Activated CD8-positive, alpha-beta memory T cell treated with anti-CD3 and anti-CD28 coated beads, Interleukin-2, amount 50 U/mL, for 24 hours (primary cell): ENCODE data around the gene FOXC1.

Experiments
- DNase-seq: peaks from one replicate; pipeline ENCODE4 v3.0.0-alpha.2; 2020; ENCODE audit errors: extremely low read depth

The FOXC1 gene

DNA sequence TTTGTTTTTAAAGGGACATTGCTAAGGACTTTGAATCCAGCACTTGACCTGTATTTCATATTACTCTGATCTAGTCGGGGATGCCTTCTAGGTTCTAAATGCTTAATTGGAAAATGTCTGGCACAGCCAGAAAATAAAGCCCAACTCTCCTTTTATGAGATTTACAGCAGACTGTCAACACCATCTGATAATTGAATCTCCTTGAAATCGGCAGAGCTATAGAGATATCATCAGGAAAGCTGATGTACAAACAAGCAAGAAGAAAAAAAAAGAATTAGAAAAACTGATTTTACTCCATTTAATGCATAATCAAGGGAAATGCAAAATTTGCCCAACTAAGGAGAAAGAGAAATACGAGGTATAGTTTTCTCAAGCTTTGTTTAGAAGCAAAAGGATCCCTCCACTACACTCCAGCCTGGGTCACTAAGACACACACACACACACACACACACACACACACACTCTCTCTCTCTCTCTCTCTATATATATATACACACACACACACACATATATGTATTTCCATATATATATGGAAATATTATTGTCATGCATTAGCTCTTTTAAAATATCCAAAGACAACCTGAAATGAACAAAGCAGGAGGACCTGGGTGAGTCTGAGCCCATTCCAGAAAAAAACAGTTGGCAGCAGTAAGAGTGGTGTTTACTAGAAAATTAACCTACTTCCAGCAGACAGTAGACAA, 9.5 kb upstream of the FOXC1 start:
- DNase-seq, result no peak

DNA sequence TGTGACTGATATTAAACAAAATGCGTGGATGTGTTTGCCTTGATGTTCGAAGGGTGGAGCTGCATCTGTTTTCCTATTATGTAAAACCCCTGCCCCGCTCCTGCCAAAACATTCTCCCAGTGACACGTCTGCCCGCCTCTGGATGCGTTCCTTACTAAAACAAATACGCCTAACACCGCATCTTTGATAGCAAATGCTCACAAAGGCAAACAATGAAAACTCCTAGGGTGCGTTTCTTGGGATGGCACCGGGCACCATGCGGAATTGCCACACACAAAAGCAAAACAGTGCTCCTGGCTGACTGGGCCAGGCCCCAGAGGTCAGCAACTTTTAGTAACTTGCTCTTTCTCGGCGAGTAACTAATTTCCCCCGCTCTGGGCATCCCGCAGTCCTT, 9.0 kb upstream of the FOXC1 start:
- DNase-seq, result no peak

DNA sequence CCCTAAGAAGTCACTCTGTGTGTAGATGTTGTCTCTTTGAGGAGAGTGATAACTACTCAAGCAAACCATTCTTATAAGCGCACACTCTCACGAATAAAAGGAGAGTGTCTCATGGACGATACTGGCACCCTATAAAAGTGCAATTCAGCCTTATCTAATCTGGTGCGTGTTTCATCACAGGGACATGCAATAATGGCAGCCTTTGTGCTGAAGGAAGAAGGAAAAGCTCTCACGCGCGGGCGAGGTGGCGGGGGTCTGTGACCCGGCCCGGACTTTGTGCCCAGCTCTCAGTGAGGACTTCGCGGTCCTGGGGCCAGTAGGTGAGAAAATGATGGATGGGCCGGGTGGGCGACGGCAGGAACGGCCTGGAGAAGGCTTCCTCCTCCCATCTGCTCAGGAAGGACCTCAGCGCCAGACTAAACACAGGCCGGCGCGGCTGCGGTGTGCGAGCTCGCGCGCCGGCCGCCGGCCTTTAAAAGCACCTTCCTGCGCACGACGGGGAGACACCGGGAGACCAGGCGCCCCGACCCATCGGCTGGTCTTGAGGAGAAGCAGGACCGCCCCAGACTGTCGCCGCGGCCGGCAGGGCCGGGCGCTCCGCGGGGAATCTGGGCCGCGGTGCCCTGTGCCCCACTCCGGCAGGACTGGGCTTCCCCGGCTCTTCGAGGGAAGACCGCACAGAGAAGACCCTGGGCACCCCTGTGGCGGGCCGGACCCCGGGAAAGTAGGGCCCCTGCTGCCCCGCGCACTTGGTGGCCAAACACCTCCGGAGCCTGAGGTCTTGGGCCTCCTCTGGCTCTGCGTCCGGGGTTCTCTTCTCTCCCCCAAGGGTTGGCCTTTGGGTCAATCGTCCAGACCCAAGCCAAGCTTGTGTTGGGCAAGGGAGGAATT, 8.3 kb upstream of the FOXC1 start:
- no peak for DNase-seq

DNA sequence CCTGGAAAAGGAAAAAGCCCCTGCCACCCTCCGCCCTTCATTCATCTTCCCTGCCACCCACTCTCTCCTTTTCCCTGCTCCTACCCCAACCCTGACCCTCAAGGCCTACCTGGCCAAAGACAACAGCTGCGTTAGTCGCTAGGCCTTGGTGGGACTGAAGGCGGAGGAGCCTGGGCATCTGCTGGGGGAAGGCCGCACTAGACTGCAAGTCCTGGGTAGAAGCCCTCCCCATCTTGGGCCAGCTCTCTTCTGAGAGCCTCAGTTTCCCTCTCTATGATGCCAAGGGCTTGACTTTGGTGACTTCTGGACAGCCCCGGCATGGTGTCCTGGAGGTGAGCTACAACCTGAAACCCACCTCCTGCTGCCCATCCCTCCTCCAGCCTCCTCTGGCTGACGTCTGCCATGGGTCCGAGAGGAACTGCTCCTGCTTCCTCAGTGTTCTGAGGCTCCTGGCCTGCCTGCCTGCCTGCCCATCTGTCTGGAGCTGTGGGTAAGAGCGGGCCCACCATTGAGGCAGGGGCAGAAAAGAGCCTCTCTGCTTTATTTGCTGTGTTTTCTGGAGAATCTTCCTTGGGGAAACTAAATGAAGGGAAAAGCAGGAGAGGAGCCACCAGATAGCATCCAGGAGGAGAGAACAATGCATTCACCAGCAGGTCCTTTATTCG, 7.5 kb upstream of the FOXC1 start:
- DNase-seq, result no peak

DNA sequence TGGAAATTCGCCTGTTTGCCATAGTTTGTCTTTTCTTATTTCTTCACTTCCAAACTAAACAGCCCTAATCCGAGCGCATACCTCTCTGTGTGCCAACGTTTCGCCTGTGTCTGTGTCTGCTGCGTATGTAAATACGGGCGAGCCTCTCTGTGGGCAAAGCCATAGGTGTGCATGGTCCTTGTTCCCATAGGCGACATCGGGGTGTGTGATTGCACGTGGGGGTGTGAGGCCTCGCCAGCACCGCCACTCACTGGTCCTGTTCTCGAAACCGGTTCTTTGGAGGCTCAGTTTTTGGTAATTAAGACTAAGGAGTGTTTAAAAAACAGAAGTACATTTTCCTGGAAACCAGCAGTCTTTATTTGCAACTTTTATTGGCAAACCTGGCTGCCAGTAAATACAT, 6.0 kb upstream of the FOXC1 start:
- DNase-seq, result no peak

DNA sequence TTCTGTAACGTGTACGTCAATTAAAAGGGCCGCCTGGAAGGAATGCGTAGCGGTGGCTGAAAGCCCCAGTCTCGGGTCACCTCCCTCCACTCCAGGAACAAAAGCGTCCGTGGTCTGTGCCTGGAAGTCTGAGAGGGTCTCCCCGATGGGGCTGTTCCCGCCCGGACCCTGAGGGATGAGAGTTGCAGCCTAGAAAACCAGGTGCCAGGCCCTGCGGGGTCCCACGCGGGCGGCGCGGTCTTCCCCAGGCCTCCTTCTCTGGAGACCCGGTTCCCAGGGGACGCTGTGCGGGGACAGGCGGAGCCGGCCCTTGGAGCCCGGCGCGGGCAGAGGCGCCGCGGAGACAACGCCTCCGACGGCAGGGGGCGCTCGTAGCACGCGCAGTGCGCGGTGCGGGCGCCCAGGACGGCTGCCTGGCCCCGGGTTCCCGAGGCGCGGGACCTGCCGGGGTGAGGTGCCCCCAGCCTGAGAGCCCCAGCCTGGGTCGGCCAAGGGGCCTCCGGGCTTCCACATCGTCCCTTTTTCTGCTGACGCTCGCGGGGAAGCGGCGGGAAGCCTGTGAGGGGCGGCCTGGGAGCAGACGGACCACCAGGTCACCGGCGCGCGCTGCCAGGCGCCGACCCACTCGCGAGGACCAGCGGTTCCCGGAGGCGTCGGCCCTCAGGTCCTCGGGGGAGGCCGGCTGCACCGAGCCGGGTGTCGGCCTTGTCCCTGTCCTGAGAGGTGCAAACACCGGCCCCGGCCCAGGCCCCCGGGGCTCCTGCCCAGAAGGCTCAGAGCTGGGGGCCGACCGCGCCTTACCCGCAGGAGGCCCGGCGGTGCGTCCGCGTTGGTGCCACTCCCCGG, 5.3 kb upstream of the FOXC1 start:
- DNase-seq, result no peak

DNA sequence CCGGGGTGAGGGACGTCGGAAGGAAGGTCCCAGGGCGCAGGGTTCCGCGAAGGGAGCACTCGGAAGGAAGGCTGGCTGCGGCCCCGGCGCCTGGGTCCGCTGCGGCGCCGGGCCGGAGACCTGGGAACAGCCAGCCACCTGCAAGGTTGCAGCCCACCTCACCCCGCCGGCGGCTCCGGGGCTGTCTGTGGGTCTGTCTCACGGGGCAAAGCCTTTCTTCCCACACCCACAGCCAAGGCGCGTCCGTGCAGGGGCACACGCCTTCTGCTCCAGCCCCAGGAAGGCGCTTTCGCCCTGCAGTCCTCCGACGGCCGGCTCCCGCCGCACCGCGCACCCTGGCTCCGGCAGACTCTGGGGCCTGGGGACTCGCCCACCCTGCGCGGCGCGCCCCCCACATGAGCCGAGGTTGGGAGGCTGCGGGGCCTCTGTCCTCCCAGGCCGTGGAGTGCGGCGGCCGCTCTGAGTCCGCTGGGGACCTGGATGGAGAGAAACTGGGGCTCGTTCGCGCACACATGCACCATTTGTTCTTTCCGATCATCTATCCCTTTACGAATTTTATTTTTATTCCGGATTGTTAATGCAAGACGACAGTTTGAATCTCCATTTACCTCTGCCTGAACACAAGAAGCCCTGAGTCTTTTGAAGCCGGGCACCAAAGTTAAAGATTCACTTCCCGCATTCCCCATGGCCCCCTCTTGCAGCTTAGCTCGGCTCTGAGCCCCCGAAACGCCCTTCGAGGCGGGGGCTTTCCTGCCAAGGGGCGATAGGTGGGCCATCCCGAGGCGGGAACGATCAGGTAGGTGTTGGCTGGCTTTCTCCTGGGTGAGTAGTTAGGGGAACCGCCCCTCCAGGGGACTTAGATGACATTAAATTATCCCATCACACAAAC, 4.5 kb upstream of the FOXC1 start:
- DNase-seq, result no peak

DNA sequence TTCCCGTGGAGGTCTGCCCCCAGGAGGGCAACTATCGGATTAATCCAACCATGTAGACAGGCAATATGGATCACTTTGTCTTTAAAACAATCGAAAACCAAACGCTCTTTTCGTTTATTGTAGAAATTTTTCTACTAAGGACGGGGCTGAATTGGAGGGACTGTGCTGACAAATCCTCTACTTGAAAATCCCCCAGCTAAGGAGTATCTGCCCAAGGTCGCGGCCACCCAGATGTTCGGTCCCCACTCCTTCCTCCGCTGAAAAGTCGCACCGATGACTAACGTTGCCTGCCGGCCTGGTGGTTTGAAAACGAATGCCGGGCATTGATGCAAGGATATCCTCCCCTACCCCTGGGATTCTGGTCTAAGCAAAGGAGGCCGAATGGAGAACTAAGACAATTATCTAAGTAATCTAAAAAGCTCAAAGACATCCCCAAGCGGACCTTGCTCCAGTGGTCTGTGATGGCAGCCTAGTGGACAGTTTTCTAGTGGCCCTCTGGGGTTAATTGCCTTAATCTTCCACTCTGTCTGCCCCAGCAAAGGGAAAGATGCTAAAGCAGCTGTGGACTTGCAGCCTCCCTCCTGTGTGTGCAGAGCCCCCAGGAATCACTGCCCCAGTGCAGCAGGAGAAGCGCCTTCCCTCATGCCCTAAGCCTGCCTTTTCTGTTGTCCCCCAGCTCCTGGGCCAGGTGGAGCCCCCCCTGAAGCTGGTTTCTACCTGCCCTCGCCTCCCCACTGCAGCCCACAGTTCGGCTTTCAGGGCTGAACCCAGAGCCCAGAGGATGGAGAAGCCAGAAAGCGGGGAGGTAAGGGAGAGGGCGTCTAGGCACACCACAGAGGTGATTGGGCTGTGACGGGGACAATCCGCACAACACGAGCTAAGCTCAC, 3.6 kb upstream of the FOXC1 start:
- no peak for DNase-seq

DNA sequence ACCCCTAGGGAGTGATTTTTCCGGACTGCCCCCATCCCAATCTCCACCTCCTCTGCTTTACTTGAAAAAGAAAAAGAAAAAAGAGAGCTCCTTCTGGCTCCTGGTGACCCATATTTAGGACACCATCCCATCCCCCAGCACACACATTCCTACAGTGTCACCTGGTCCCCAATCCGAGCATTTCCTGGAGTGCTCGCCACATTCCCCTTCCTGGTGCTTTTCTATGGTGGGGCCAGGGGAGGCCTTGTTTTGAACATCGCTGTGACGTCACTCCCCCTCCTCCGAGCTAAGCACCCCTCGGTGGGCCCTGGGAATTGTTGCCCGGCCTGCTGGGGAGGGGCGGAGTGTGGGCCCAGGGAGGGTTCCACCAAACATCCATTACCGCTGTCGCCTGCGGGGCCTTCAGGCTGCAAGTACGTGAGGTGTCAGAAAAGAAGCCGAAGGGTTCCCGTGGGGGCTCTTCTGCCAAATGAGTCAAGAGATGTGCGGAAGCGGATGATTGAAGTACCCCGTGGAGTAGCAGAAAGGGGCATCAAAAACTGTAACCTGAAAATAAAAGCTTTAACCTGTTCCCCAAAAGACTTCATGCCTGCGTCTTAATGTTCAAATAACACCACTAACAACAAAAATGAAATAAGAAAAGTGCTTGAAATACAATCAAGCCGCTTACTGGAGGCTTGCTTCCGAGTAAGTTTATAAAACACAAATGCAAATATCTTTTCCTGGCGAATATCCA, 2.8 kb upstream of the FOXC1 start:
- no peak for DNase-seq

DNA sequence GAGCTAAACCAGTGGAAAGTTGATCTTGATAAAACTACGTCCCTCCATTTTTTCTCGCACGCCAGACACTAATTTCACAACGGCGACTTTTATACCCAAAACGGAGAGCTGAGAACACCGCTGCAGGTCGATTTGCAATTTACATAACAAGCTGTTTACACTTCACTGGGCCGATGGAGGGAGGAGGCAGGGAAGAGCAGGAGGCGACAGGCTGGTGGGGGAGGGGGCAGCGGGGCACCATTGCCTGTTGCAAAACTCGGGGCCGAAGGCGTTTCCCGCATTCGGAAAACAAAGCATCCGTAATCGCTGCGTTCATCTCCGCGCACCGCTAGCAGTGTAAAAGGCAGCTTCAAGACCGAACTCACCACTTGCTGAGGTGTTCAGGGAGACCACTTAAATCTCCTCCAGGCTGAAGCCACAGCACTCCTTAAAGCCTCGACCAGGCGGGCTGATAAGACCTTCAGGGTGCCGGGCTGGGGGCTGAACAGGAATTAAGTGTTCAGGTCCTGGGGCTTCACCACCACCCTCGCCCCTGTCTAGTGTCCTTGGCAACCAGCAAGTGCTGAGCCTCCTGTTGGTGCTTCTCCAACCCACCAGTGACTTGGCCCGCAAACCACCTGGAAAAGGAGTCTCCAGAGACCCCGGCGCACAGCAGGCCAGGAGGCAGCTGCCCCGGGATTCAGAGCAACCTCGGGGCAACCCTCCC, 2.0 kb upstream of the FOXC1 start:
- DNase-seq, result no peak

DNA sequence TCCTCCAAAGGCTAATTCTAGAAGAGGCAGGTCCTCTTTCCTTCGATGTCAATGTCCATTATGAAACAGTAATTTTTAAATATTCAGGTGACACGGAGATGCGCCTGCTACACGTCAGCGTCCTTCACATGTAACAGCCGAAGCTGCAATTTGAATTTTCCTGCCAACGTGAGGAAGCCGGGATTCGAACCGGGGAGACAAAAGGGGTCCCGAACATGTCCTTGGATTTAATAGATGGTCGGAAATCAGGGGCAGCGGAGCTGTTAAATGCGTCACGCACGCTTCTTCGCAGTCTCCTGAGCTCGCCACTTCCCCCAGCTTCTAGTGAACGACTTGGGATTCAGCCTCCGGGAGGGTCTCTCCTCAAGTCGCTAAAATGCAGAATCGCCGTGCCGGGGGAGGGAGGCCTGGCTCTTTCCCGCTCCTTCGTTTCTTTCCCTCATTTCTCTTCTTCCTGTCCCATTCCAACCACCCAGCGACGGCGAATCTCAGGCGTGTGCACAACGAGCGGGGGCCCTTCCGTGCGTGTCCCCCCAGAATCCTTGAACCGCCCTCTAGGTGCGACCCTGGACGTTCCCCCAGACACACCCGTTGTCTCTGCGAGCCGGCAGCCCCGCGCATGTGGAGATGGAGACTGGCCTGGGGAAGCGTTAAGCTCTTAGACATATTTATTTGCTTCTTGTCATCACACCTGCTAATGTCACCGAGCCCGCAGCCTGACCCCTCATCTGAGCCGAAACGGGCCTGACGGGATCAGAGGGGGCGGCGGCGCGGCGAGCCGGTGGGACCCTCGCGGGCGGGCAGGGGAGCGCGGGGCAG, 1.3 kb upstream of the FOXC1 start:
- DNase-seq, result no peak

DNA sequence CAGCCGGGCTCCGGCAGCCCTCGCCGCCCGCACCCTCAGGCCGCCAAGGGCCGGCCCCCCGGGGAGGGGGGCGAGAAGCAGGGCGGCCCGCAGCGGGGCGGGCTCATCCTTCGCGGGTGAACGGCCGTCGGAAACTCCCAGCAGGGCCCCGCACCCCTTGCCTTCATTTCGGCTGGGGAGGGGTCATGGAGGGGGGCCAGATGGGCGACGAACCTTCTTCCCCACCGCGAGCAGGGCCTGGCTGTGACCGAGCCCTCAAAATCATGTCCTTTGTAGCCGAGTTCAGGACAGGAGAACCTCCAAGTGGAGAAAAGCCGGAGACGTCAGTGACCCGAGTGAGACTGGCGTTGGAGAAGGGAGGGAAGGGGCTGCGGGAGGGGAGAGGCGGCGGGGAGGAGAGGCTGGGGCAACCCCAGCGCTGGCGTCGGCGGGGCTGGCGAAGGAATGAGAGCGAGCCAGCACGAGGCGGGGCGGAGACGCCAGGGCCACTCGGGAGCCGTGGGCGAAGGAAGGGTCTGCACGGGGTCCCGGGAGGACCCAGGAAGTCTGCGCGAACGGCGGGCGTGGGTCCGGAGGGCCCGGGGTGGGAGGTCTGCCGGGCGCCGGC, 571 bp upstream of the FOXC1 start:
- no peak for DNase-seq

DNA sequence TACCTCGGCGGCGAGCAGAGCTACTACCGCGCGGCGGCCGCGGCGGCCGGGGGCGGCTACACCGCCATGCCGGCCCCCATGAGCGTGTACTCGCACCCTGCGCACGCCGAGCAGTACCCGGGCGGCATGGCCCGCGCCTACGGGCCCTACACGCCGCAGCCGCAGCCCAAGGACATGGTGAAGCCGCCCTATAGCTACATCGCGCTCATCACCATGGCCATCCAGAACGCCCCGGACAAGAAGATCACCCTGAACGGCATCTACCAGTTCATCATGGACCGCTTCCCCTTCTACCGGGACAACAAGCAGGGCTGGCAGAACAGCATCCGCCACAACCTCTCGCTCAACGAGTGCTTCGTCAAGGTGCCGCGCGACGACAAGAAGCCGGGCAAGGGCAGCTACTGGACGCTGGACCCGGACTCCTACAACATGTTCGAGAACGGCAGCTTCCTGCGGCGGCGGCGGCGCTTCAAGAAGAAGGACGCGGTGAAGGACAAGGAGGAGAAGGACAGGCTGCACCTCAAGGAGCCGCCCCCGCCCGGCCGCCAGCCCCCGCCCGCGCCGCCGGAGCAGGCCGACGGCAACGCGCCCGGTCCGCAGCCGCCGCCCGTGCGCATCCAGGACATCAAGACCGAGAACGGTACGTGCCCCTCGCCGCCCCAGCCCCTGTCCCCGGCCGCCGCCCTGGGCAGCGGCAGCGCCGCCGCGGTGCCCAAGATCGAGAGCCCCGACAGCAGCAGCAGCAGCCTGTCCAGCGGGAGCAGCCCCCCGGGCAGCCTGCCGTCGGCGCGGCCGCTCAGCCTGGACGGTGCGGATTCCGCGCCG, 994 bp downstream of the FOXC1 start:
- DNase-seq, result no peak

DNA sequence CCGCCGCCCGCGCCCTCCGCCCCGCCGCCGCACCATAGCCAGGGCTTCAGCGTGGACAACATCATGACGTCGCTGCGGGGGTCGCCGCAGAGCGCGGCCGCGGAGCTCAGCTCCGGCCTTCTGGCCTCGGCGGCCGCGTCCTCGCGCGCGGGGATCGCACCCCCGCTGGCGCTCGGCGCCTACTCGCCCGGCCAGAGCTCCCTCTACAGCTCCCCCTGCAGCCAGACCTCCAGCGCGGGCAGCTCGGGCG, 1.5 kb downstream of the FOXC1 start:
- no peak for DNase-seq

DNA sequence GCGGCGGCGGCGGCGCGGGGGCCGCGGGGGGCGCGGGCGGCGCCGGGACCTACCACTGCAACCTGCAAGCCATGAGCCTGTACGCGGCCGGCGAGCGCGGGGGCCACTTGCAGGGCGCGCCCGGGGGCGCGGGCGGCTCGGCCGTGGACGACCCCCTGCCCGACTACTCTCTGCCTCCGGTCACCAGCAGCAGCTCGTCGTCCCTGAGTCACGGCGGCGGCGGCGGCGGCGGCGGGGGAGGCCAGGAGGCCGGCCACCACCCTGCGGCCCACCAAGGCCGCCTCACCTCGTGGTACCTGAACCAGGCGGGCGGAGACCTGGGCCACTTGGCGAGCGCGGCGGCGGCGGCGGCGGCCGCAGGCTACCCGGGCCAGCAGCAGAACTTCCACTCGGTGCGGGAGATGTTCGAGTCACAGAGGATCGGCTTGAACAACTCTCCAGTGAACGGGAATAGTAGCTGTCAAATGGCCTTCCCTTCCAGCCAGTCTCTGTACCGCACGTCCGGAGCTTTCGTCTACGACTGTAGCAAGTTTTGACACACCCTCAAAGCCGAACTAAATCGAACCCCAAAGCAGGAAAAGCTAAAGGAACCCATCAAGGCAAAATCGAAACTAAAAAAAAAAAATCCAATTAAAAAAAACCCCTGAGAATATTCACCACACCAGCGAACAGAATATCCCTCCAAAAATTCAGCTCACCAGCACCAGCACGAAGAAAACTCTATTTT, 2.0 kb downstream of the FOXC1 start:
- no peak for DNase-seq
